Caco-2 (cell line): ENCODE results near the gene SLC35E4. TPM values are rescaled to one million over a fixed set of nuclear protein-coding genes. Genes with fewer than 3 reads are reported as not detected.

Source experiments
- BruUV-seq: library from RNA; stranded (reverse); fragments of 400-500 nt; replicated peaks from 2 replicates; lab custom pipeline; 2021; lab: Mats Ljungman, UMichigan
- CTCF ChIA-PET: fragments of 300-600 bp; sonication (Branson Sonifier 250); formaldehyde crosslinking; loops from one replicate; lab custom pipeline; 2022; ENCODE audit warnings: antibody characterized with exemption; lab: Charles Lee
- POLR2A ChIA-PET: fragments of 300-600 bp; sonication (Branson Sonifier 250); formaldehyde crosslinking; loops from one replicate; lab custom pipeline; 2022; ENCODE audit warnings: antibody characterized with exemption; lab: Charles Lee
- DNase-seq, 2 experiments: peaks; one replicate each; pipeline versions ENCODE4 v3.0.0 to v3.0.0-alpha.2; 2020 to 2022
- H3K27me3 ChIP-seq: replicated peaks from 2 replicates; pipeline ENCODE4 v1.6.0; 2011; ENCODE audit warnings: low read length; ENCODE audit not compliant: control insufficient read depth, insufficient read depth
- H3K36me3 ChIP-seq: 2 replicates; pipeline ENCODE4 v1.5.1; 2011; ENCODE audit warnings: low read length; ENCODE audit not compliant: control insufficient read depth, insufficient read depth
- H3K4me1 ChIP-seq: fragments of 250-450 bp; sonication (Bioruptor Pico); 2 replicates; pipeline ENCODE4 v1.5.1; 2020; ENCODE audit warnings: mild to moderate bottlenecking
- H3K4me3 ChIP-seq: 2 replicates; pipeline ENCODE4 v1.5.1; 2011; ENCODE audit warnings: low read depth, mild to moderate bottlenecking, control low read depth, low read length
- H3K9me3 ChIP-seq: fragments of 250-450 bp; sonication (Bioruptor Pico); 2 replicates; pipeline ENCODE4 v1.5.1; 2020; ENCODE audit warnings: mild to moderate bottlenecking, moderate library complexity
- H3K27ac Mint-ChIP-seq: one replicate; pipeline ENCODE4 v1.8.0; 2022; ENCODE audit warnings: mixed read lengths; ENCODE audit not compliant: unreplicated experiment
- H3K27me3 Mint-ChIP-seq: one replicate; pipeline ENCODE4 v1.8.0; 2022; ENCODE audit warnings: mixed read lengths; ENCODE audit not compliant: insufficient read depth, unreplicated experiment
- H3K36me3 Mint-ChIP-seq: one replicate; pipeline ENCODE4 v1.8.0; 2022; ENCODE audit warnings: mild to moderate bottlenecking, mixed read lengths; ENCODE audit not compliant: insufficient read depth, unreplicated experiment
- H3K4me1 Mint-ChIP-seq: one replicate; pipeline ENCODE4 v1.8.0; 2022; ENCODE audit warnings: low read depth, mixed read lengths; ENCODE audit not compliant: unreplicated experiment
- H3K4me3 Mint-ChIP-seq: one replicate; pipeline ENCODE4 v1.8.0; 2022; ENCODE audit warnings: mild to moderate bottlenecking, moderate library complexity, mixed read lengths; ENCODE audit not compliant: unreplicated experiment
- H3K9me3 Mint-ChIP-seq: one replicate; pipeline ENCODE4 v1.8.0; 2022; ENCODE audit warnings: mixed read lengths; ENCODE audit not compliant: unreplicated experiment
- CTCF ChIP-seq, 2 experiments: fragments of 200-600 bp in 1 of 2; IDR thresholded peaks; 1 replicate in 1 of 2; 2 replicates in 1 of 2; pipeline versions ENCODE4 v1.5.1 to v1.8.0; 2011 to 2022; ENCODE audit warnings: antibody characterized with exemption in 1 of 2, control low read depth in 1 of 2, inconsistent platforms in 1 of 2, low read depth in 1 of 2, low read length in 1 of 2, mild to moderate bottlenecking in 1 of 2, moderate library complexity in 1 of 2; ENCODE audit not compliant: insufficient read depth in 1 of 2, severe bottlenecking in 1 of 2, unreplicated experiment in 1 of 2
- intact Hi-C: fragments of 100-400 bp; cut with micrococcal nuclease; formaldehyde crosslinking; loops from one replicate; pipeline ENCODE4 v1.10.0; 2022; ENCODE audit not compliant: unreplicated experiment
- total RNA-seq: library from RNA; stranded (reverse); gene quantifications from 2 replicates; pipeline ENCODE4 v1.2.3, GENCODE V29; 2022

Gene SLC35E4
- total RNA-seq, 1 experiment from 2014 or later, result 0.27 TPM

DNA sequence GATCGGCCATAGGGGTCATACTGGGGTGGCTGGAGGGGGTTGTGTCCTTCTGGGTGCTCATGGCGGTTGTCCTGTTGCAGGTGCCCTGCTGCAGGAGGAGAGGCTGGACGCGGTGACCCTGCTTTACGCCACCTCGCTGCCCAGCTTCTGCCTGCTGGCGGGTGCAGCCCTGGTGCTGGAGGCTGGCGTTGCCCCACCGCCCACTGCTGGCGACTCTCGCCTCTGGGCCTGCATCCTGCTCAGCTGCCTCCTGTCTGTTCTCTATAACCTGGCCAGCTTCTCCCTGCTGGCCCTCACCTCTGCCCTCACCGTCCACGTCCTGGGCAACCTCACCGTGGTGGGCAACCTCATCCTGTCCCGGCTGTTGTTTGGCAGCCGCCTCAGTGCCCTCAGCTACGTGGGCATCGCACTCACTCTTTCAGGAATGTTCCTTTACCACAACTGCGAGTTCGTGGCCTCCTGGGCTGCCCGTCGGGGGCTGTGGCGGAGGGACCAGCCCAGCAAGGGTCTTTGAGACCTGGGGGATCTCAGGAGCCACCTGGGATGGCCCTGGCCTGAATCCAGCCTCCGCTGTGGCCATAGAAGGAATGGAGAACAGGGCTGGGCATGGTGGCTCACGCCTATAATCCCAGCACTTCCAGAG is 11.1 kb downstream of the SLC35E4 start:
- no peak for TF ChIP-seq CTCF (IDR thresholded peaks at IDR 0.05; ENCODE audit: insufficient read depth in 1 of 2, low read depth in 1 of 2, low read length in 1 of 2, severe bottlenecking in 1 of 2, unreplicated experiment in 1 of 2)
- Histone ChIP-seq H3K4me1 (no peaks in the 10 kb centered on the region), H3K4me3 (no peak overlapping the region), H3K36me3 (no peaks in the 10 kb centered on the region), H3K27me3 (no peaks in the 10 kb centered on the region), H3K9me3 (no peaks in the 10 kb centered on the region)
- CTCF ChIA-PET, result interaction anchor here (0.5 to 0.6 kb wide), 2 partner anchors 106 to 244 kb away, joined by 3 read pairs; no protein-coding TSS in a partner anchor
- no peak overlapping the region for H3K4me3 Mint-ChIP-seq
- BruUV-seq, result no TSS peak
- no peaks in the 10 kb centered on the region for H3K27me3 Mint-ChIP-seq
- POLR2A ChIA-PET, result no interaction called here
- no peak overlapping the region for H3K27ac Mint-ChIP-seq
- no peaks in the 10 kb centered on the region for H3K4me1 Mint-ChIP-seq
- no peaks in the 10 kb centered on the region for H3K9me3 Mint-ChIP-seq
- no peaks in the 10 kb centered on the region for H3K36me3 Mint-ChIP-seq
- DNase-seq, result no peak
- intact Hi-C loops, result no loop called here

GRCh38 chr22:30647536-30647935 is 12.0 kb downstream of the SLC35E4 start:
- Histone ChIP-seq H3K4me3 (no peak overlapping the region), H3K4me1 (no peaks in the 10 kb centered on the region), H3K36me3 (no peaks in the 10 kb centered on the region), H3K27me3 (no peaks in the 10 kb centered on the region), H3K9me3 (no peaks in the 10 kb centered on the region)
- BruUV-seq, result no TSS peak
- Mint-ChIP-seq H3K36me3 (no peaks in the 10 kb centered on the region), H3K27me3 (no peaks in the 10 kb centered on the region), H3K4me3 (no peak overlapping the region), H3K9me3 (no peaks in the 10 kb centered on the region), H3K4me1 (no peaks in the 10 kb centered on the region), H3K27ac (no peak overlapping the region)
- ChIA-PET CTCF (no interaction called here), POLR2A (no interaction called here)
- DNase-seq, result no peak
- intact Hi-C loops, result no loop called here
- no peak for TF ChIP-seq CTCF (IDR thresholded peaks at IDR 0.05; ENCODE audit: insufficient read depth in 1 of 2, low read depth in 1 of 2, low read length in 1 of 2, severe bottlenecking in 1 of 2, unreplicated experiment in 1 of 2)

DNA sequence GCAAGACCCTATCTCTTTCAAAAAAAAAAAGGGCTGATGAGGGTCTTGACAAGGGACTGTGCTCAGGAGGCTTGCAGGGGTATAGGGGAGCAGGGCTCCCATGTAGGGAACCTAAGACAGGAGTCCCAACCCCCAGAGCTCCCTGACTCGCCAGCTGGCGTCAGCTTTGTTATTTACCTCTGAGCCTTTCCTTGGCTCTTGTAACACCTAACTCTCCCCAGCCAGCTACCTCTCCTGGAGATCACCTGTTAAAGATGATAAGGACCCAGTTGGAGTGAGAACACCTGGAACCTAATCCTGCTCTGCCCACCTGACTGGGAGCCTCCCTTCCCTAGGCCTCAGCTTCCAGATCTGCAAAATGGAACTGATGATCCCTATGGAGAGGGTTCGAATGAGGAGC is 13.2 kb downstream of the SLC35E4 start:
- no TSS peak for BruUV-seq
- H3K36me3 Mint-ChIP-seq, result no peaks in the 10 kb centered on the region
- DNase-seq, result no peak
- no peaks in the 10 kb centered on the region for H3K4me1 Mint-ChIP-seq
- no peaks in the 10 kb centered on the region for H3K27me3 Mint-ChIP-seq
- H3K27me3 ChIP-seq, result no peaks in the 10 kb centered on the region
- intact Hi-C loops, result no loop called here
- H3K36me3 ChIP-seq, result no peaks in the 10 kb centered on the region
- no peaks in the 10 kb centered on the region for H3K9me3 Mint-ChIP-seq
- H3K4me3 Mint-ChIP-seq, result no peak overlapping the region
- no peak overlapping the region for H3K4me3 ChIP-seq
- no peaks in the 10 kb centered on the region for H3K4me1 ChIP-seq
- no peaks in the 10 kb centered on the region for H3K9me3 ChIP-seq
- ChIA-PET POLR2A (no interaction called here), CTCF (no interaction called here)
- no peak for TF ChIP-seq CTCF (IDR thresholded peaks at IDR 0.05; ENCODE audit: insufficient read depth in 1 of 2, low read depth in 1 of 2, low read length in 1 of 2, severe bottlenecking in 1 of 2, unreplicated experiment in 1 of 2)
- no peak overlapping the region for H3K27ac Mint-ChIP-seq
